Activated CD4-positive, CD25-positive, alpha-beta regulatory T cell (primary cell): ENCODE data around the gene OR4M1.
"Not testable (repeated sequence)": the region's sequence is repeated elsewhere in the genome, so short reads cannot be mapped to it uniquely, and the experiment has no call there.

Experiments used
- DNase-seq, 4 experiments: peaks; one replicate each; lab custom pipeline; 2025; lab: John Stamatoyannopoulos, UW

Gene OR4M1

GRCh38 chr14:19773204-19773603 is at the start of gene OR4M1:
TSS of gene OR4M1 (plus strand) at chr14:19773504. CDS start at chr14:19780323, 6,819 bp downstream.
- not testable (repeated sequence) for DNase-seq

- no peak for DNase-seq
Measured at GRCh38 chr14:19729359-19729758, 43.9 kb upstream of the OR4M1 start.

DNA sequence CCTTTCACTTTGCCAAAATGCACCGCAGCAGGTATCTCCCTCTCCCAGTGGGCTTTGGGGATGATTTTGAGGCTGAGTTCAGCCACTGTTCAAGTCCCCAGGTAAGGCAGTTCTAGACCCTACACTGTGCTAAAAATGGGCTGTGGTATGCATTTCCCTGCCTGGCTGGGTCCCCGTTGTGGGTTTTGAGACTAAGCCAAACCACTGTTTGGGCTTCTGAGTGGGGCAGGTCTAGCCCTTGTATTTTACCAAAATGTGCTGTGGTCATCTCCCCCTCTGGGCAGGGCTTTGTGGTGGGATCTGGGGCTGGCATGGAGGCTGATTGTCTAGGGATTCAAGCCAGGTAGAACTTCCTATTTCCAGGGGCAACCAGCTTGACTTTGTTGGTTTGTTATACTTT is 43.5 kb upstream of the OR4M1 start:
- DNase-seq, result no peak

GRCh38 chr14:19733893-19734292 is 39.4 kb upstream of the OR4M1 start:
- DNase-seq, result not testable (repeated sequence)

- no peak for DNase-seq
Measured at GRCh38 chr14:19743256-19743655, 30.0 kb upstream of the OR4M1 start, which contains the start of gene OR4Q3. TSS of gene OR4Q3 (plus strand) at chr14:19743571.

DNA sequence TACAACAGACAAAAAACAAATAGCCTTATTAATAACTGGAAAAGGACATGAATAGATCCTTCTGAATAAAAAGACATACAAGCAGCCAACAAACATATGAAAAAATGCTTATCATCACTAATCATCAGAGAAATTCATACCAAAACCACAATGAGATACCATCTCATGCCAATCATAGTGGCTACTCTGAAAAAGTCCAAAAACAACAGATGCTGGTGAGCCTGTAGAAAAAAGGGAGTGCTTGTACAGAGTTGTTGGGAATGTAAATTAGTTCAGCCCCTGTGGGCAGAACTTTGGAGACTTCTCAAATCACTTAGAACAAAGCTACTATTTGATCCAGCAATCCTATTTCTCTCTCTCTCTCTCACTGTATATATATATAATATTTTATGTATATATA is 21.0 kb upstream of the OR4M1 start:
- not testable (repeated sequence) for DNase-seq

DNA sequence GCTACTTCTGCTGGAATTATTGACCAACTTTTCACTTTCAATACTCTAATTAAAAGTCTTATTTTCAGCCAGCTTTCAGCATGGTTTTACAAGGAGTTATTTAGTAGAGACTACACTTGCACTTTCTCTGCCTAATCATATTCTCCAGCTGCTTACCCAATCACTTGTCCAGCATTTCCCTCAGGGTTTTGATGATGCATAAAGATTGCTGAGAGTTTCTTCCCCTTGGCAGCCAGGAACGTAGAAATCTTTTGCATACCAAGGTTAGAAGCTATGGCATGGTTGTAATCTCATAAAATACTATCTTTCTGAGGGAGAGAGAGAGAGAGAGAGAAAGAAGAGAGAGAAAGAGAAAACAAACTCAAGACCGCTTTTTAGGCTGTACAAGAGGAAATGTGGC is 19.1 kb upstream of the OR4M1 start:
- DNase-seq, result no peak

DNA sequence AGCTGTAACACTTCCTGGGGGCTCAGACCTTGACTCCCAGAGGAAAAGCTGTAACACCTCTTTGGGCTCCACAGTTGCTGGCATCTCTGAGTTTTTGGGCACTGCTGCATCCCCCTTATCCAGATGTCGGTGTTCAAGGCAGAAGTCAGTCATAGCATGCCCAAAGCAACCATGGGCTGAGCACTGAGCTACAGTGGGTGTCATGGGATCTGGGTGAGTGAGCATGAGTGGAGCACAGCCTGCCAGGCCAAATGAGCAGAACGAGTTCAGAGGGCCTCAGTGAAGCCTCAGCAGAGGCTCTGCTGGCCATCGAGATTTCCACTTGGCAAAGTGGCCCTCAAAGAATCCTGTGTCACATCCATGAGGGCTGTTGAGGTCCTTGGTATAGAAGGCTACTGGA is 1.8 kb upstream of the OR4M1 start:
- not testable (repeated sequence) for DNase-seq

DNA sequence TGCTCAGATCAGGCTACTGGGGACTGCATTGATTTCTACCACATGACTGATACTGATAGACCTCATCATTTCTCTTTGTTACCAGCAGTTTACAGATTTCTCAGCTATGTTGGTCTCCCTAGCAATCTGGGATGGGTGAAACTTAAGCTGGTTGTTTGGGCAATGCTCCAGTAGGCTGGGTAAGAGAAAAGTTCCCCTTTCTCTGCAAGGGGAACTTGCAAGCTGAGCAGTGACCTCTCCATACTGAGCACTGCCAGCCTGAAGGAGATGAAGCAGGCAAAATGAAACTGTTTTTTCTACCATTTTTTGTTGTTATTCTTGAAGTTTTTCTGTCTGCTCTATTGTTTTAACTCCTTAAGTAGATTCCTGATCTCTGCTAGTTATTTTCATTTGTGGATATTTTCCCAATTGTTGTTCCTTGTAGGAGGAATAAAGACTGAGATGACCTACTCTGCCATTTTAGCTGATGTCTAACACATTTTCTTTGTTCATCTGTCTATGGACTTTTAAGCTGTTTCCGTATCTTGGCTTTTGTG is 1.3 kb upstream of the OR4M1 start:
- no peak for DNase-seq

GRCh38 chr14:19772454-19772853 is 850 bp upstream of the OR4M1 start:
- DNase-seq, result not testable (repeated sequence)

DNA sequence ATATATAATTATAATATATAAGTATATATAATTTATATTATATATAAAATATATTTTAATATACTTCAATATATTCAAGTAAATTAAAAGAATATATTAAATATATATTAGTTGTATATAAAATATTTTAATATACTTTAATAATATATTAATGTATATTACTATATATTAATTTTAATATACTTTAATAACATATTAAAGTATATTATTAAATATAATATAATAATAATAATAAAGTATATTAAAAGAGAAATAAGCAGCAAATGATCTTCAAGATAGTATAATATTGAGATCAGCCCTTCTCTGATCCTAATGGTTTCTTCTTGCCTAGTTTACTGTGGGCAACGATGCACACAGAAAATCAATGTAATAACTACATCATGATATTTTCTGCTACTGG is 2.3 kb downstream of the OR4M1 start:
- no peak for DNase-seq

GRCh38 chr14:19785848-19786247 is 12.5 kb downstream of the OR4M1 start:
- DNase-seq, result not testable (repeated sequence)

DNA sequence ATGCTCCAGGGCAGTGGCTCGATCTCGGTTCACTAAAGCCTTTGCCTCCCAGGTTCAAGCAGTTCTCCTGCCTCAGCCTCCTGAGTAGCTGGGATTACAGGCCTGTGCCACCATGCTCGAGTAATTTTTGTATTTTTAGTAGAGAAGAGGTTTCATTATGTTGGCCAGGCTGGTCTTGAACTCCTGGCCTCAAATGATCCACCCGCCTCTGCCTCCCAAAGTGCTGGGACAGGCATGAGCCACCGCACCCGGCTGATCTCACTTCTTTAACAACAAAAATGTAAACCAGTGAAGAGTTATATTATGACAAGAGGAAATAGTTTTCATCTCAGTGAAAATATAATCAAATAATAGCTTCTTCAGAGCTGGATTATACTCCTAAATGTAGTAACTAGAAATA is 14.0 kb downstream of the OR4M1 start:
- not testable (repeated sequence) for DNase-seq

DNA sequence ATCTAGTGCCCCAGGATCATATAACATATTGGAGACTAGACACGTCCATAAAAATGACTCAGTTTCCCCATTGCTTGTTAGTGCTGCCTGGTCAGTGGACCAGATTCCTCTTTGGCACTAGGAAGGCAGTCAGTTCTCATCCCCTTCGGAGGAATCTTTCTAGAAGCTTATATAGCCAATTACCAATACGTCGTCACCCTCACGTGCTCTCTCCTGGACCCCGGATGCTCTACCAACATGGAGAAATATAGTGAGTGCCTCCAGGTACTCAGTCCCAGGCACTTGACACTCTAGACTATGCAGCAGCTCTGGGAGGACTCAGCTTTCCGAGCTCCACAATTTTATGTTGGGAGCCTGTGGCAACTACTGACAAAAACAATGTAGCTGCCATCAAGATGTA is 14.8 kb downstream of the OR4M1 start:
- DNase-seq, result not testable (repeated sequence)

DNA sequence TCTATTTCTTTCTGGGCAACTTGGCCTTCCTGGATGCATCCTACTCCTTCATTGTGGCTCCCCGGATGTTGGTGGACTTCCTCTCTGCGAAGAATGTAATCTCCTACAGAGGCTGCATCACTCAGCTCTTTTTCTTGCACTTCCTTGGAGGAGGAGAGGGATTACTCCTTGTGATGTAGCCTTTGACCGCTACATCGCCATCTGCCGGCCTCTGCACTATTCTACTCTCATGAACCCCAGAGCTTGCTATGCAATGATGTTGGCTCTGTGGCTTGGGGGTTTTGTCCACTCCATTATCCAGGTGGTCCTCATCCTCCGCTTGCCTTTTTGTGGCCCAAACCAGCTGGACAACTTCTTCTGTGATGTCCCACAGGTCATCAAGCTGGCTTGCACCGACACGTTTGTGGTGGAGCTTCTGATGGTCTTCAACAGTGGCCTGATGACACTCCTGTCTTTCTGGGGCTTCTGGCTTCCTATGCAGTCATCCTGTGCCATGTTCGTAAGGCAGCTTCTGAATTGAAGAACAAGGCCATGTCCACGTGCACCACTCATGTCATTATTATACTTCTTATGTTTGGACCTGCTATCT is 23.3 kb downstream of the OR4M1 start:
- DNase-seq, result not testable (repeated sequence)

DNA sequence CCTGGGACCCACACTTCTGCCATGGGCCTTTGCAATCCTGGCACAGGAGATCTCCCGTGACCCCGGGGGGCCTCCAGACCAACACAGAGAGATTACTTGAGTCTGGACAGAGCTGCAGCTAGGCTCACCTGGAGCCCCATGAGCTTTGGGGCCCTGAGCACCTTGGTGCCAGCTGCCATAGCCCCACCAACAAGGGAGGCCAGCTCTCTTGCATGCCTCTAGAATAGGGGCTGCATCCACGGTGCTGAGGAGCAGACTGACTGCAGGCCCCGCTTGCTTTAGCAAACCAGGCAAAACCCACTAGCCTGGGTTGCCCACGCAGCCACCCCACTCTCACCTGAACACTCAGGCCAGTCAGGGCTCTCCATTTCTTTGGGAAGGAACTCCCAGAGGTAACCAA is 26.6 kb downstream of the OR4M1 start:
- DNase-seq, result no peak

DNA sequence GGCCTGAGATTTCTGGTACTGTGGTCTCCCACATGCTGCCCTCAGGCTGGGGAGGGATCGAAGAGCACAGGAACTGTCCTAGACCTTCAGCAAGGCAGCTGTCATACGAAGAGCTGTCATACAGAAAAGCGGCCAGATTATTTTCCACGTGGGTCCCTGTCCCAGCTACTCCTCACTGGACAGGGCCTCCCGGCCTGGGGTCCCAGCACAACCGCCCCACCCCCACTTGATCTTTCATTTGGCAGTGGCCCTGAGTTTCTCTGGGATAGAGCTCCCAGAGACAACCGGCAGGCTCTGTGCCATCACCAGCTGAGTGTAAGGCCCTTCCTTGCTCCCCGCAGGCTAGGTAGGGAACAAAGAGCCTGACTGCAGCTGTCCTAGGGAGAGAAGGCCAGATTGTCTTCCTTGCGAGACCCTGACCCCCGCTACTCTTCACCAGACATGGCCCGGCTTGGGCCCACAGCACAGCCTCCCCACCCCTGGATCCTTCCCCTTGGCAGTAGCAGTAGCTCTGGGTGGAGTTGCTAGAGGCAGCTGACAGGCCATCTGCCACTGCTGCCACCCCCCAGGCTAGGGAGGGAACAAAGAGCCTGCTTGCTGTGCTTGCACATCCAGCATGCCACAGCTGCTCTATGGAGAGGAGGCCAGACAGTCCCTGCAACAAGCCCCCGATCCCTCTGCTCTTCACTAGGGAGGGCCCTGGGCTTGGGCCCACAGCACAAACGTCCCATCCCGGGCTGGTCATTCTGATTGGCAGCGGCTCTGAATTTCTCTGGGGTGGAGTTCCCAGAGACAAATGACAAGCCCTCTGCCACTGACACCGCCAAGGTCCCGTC is 27.2 kb downstream of the OR4M1 start:
- no peak for DNase-seq

DNA sequence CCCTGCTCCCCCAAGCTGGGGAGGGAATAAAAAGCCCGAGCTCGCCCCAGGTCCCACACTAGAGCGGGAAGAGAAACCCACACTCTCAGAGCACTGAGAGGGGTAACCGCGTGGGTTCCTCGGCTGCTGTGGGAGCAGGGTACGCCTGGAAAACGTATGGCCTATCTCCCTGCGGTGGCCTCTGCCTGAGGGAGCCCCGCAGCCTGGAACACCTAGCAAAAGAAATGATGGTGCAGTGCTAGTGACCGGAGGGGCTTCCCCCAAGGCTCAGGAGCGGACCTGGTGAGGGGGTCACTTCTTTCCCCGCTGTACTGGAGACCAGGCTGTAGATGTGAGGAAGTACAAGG is 27.8 kb downstream of the OR4M1 start:
- DNase-seq, result no peak

DNA sequence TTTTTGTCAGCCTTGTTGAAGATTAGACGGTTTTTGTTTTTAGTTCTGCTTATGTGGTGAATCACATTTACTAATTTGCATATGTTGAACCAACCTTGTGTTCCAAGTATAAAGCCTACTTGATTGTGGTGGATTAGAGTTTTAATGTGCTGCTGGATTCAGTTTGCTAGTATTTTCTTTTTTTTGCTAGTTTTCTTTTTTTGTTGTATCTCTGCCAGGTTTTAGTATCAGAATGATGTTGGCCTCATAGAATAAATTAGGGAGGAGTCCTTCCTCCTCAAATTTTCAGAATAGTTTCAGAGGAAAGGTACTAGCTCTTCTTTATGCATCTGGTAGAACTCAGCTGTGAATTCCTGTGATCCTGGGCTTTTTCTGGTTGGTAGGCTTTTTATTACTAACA is 30.2 kb downstream of the OR4M1 start, which contains the start of gene OR4N2:
TSS of gene OR4N2 (plus strand) at position 301 of the 400 bp plus-strand sequence. CDS start 23,679 bp downstream, outside the sequence.
- DNase-seq, result not testable (repeated sequence)

- DNase-seq, result not testable (repeated sequence)
Measured at GRCh38 chr14:19813171-19813920, 40.0 kb downstream of the OR4M1 start.

GRCh38 chr14:19819879-19820278 is 46.6 kb downstream of the OR4M1 start:
- DNase-seq, result not testable (repeated sequence)

DNA sequence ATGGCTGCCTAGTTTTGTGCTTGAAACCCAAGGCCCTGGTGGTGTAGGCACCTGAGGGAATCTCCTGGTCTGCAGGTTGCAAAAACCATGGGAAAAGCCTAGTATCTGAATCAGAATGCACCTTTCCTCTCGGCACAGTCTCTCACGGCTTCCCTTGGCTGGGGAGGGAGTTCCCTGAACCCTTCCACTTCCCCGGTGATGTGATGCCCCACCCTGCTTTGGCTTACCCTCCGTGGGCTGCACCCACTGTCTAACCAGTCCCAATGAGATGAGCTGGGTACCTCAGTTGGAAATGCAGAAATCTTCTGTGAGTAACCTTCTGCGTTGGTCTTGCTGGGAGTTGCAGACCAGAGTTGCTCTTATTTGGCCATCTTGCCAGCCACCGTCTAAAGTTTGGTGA is 47.7 kb downstream of the OR4M1 start:
- DNase-seq, result not testable (repeated sequence)
